Left ventricle myocardium inferior (tissue), 1 donor: ENCODE results near the gene AP4B1. TPM values are rescaled to one million over a fixed set of nuclear protein-coding genes. Genes with fewer than 3 reads are reported as not detected.

Experiments used
- DNase-seq: peaks from one replicate; pipeline ENCODE4 v3.0.0-alpha.2; 2020
- H3K27ac ChIP-seq: fragments of 200-600 bp; replicated peaks from 2 replicates; pipeline ENCODE4 v1.8.0; 2021
- H3K27me3 ChIP-seq: fragments of 200-600 bp; 2 replicates; pipeline ENCODE4 v1.8.0; 2021; ENCODE audit warnings: low read depth
- H3K36me3 ChIP-seq: fragments of 200-600 bp; 2 replicates; pipeline ENCODE4 v1.8.0; 2021
- H3K4me1 ChIP-seq: fragments of 200-600 bp; 2 replicates; pipeline ENCODE4 v1.8.0; 2021
- H3K4me3 ChIP-seq: fragments of 200-600 bp; 2 replicates; pipeline ENCODE4 v1.8.0; 2021; ENCODE audit warnings: mild to moderate bottlenecking, moderate library complexity
- H3K9me3 ChIP-seq: fragments of 200-600 bp; replicated peaks from 2 replicates; pipeline ENCODE4 v1.8.0; 2021
- intact Hi-C: fragments of 100-400 bp; cut with micrococcal nuclease; formaldehyde crosslinking; loops from one replicate; pipeline ENCODE4 v1.11.0; 2022
- total RNA-seq: library from RNA; stranded (reverse); fragmentation: NEBNext Ultra II Directional; extraction: Animal tissue kit (Norgen Biotek cat#: 25700); gene quantifications from one replicate; pipeline ENCODE4 v1.2.1, GENCODE V29; 2021
- TF ChIP-seq, protein P1 (sequence below): fragments of 200-600 bp; IDR thresholded peaks from 2 replicates; pipeline ENCODE4 v1.8.0; 2021; ENCODE audit warnings: antibody characterized with exemption, mild to moderate bottlenecking, borderline replicate concordance
- donor health status: DM: no; HTN: yes; CAD: no; lungs with severe emphysema.

Gene AP4B1
- total RNA-seq, 1 donor from 2014 or later = 11.8 TPM

GRCh38 chr1:113901191-113901590, 3.4 kb downstream of the AP4B1 start:
- Histone ChIP-seq H3K9me3 (no peaks in the 10 kb centered on the region), H3K4me1 (peaks cover 44% of the 10 kb centered on the region), H3K27me3 (no peaks in the 10 kb centered on the region), H3K4me3 (no peak overlapping the region), H3K36me3 (peaks cover 65% of the 10 kb centered on the region), H3K27ac (no peak overlapping the region)
- TF ChIP-seq, protein P1, sequence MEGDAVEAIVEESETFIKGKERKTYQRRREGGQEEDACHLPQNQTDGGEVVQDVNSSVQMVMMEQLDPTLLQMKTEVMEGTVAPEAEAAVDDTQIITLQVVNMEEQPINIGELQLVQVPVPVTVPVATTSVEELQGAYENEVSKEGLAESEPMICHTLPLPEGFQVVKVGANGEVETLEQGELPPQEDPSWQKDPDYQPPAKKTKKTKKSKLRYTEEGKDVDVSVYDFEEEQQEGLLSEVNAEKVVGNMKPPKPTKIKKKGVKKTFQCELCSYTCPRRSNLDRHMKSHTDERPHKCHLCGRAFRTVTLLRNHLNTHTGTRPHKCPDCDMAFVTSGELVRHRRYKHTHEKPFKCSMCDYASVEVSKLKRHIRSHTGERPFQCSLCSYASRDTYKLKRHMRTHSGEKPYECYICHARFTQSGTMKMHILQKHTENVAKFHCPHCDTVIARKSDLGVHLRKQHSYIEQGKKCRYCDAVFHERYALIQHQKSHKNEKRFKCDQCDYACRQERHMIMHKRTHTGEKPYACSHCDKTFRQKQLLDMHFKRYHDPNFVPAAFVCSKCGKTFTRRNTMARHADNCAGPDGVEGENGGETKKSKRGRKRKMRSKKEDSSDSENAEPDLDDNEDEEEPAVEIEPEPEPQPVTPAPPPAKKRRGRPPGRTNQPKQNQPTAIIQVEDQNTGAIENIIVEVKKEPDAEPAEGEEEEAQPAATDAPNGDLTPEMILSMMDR = no peak
- intact Hi-C loops = no loop called here
- DNase-seq = no peak

DNA sequence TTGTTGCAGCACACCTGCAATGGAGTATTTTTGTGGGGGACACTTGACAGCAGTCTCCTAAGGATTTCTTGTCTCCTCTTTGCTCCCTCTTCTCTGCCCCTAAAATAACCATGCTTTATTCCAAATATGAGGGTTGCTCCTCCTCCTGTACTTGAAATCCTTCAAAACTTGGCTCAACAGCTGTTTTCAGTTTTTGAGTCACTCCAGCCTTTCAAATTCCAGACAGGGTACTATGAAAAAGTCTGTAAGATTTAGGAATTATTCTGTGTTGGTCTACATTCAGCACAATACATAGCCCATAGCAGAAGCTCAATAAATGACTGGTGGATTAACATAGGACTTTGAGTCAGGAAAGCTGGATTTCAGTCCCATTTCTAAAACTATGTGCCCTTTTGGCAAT, 5.5 kb downstream of the AP4B1 start:
- no peak for DNase-seq
- Histone ChIP-seq H3K4me1 (peaks cover 30% of the 10 kb centered on the region), H3K36me3 (peaks cover 83% of the 10 kb centered on the region), H3K4me3 (no peak overlapping the region), H3K27me3 (no peaks in the 10 kb centered on the region), H3K27ac (no peak overlapping the region), H3K9me3 (no peaks in the 10 kb centered on the region)
- intact Hi-C loops = no loop called here
- TF ChIP-seq, protein P1 = no peak

DNA sequence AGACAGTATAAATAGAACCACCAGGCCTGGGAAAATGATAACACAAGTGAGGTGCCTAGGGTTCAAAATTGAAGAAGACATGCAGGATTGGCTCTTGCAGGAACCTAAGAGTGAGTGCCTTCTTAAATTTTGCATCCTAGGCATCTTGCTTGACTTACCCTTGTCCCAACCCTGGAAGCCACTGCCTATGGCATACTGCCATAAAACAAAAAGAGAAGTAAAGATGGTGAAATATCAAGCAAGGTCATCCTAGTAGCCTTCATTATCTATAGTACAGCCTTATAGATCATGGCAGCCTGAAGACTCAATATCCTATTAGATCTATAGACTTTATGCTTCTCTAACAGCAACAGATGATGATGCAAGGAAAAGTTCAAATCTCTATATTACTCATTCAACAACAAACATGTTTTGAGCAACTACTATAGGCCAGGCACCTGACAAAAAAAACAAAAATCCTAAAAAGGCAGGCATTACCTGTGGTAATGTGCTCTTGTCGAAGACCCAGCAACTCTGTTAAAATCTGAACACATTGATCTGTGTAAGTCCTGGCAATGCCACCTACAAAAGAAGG, 6.3 kb downstream of the AP4B1 start:
- Histone ChIP-seq H3K36me3 (peaks cover 83% of the 10 kb centered on the region), H3K27ac (no peak overlapping the region), H3K4me3 (no peak overlapping the region), H3K9me3 (no peaks in the 10 kb centered on the region), H3K4me1 (peaks cover 22% of the 10 kb centered on the region), H3K27me3 (no peaks in the 10 kb centered on the region)
- no peak for DNase-seq
- intact Hi-C loops = no loop called here
- TF ChIP-seq, protein P1 = no peak

- no peak overlapping the region for H3K4me3 ChIP-seq
- intact Hi-C loops = no loop called here
- H3K4me1 ChIP-seq = peaks cover 12% of the 10 kb centered on the region
- no peak for DNase-seq
- no peaks in the 10 kb centered on the region for H3K27me3 ChIP-seq
- H3K9me3 ChIP-seq = no peaks in the 10 kb centered on the region
- TF ChIP-seq, protein P1 = no peak
- peaks cover 66% of the 10 kb centered on the region for H3K36me3 ChIP-seq
- H3K27ac ChIP-seq = no peak overlapping the region
Observed at GRCh38 chr1:113895961-113896360, 8.6 kb downstream of the AP4B1 start.

GRCh38 chr1:113895098-113895497, 9.5 kb downstream of the AP4B1 start:
- no peaks in the 10 kb centered on the region for H3K9me3 ChIP-seq
- H3K4me1 ChIP-seq = peaks cover 12% of the 10 kb centered on the region
- no peak overlapping the region for H3K27ac ChIP-seq
- H3K4me3 ChIP-seq = no peak overlapping the region
- intact Hi-C loops = no loop called here
- no peaks in the 10 kb centered on the region for H3K27me3 ChIP-seq
- TF ChIP-seq, protein P1 = no peak
- DNase-seq = no peak
- H3K36me3 ChIP-seq = peaks cover 57% of the 10 kb centered on the region
